ENCODE results near the gene FARP1.
"Not testable (repeated sequence)": the region's sequence is repeated elsewhere in the genome, so short reads cannot be mapped to it uniquely, and the experiment has no call there.

The FARP1 gene

GRCh38 chr13:98345107-98345935 is 202.4 kb downstream of the FARP1 start:
- peak; percentile 63 for DNase-seq

DNA sequence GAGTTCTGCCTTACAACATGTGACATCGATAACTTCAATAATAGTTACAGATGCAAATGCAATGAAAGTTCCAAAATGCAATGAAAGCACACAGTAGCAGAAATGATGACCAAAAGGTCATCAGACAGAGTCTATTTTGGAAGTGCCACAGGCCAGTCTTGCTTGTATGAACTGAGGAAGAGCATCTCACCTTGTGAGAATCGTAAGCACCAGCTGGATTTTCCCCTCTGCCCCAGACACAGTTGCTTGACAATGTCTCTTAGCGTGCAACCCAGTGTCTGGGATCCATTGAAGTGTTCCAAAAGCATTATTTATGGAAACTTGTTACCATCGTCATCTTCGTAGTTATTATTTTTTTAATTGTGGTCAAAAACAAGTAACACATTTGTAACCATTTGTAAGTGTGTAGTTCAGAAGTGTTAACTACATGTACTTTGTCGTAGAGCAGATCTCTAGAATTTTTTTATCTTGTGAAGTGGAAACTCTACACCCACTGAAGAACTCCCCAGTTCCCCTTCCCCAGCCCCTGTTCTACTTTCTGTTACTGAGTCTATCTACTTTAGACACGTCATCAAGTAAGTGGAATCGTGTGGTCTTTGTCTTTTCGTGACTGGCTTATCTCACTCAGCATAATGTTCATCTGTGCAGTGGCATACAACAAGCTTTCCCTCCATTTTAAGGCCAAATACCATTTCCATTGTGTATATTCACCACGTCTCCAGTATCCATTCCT is 204.2 kb downstream of the FARP1 start:
- DNase-seq: no peak

- DNase-seq: no peak
Observed at GRCh38 chr13:98347756-98348155, 204.9 kb downstream of the FARP1 start.

GRCh38 chr13:98348466-98349200 is 205.7 kb downstream of the FARP1 start:
- DNase-seq: no peak

DNA sequence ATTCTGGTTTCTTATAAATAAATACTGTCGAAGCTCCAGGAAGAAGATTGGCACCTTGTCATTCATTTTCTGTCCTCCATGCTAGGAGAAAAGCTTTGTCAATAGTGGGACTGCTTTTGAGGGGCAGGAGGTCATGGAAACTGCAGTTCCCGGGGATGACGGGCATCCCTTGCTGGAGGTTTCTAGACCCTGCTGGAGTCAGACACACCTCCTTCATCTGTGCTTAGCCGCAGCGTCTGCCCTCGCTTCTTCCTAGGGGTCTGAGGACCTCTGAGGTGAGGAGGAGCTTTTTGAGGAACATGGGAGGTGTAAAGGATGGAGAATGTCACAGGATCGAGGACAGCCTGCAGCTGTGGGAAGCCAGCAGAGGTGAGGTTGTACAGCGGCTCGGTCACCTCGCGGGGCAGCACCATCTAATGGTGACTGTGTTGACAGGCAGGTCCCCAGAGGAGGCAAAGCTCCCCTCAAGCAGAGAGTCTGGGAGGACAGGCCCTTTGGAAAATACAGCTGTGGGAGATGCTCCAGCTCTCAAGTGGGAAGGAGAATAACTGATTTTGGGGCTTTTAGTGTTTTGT is 206.9 kb downstream of the FARP1 start:
- DNase-seq: peak; percentile 19

DNA sequence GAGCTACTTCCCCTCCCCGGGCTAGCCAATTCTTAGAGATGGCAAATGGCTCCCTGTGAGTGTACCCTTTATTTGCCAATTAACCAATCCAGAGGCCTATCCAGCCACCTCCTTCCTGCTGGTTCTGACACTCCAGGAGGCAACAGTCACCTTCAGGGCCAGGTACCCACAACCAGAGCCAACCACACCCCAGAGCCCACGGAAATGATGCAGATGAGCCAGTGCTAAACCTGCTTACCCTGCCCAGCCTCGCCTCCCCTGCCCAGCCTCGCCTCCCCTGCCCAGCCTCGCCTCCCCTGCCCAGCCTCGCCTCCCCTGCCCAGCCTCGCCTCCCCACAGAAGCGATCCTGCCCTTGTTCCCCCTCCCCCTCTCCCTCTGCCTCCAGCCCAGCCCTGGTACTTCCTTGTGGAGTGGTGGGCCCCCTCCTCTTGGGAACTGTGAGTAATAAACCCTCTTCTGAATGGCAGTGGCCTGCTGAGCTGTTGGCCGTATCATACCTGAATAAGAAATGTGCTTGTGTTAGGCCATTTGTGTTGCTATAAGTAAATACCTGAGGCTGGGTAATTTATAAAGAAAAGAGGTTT is 207.9 kb downstream of the FARP1 start:
- DNase-seq: no peak

- DNase-seq: no peak
Observed at GRCh38 chr13:98351636-98352035, 208.7 kb downstream of the FARP1 start.

GRCh38 chr13:98352226-98352625 is 209.3 kb downstream of the FARP1 start:
- no peak for DNase-seq

- no peak for DNase-seq
Observed at GRCh38 chr13:98353750-98354149, 210.9 kb downstream of the FARP1 start.

DNA sequence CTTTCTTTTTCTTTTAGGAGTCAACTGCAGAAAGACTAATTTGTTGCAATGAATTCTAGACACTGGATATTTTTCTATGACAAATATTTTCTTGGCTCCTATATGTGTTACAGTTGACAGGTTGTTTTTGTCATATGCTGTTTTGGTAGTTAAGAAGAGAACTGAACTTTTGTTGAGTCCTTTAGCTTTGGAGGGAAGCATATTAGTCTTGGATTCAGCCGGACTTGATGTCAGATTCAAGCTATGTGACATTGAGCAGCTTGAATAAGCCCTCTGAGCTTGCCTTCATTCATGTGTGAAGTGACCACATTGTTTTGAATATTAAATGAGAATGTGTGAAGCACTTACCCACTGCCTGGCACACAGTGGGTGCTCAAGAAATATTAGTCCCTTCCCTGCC is 216.0 kb downstream of the FARP1 start:
- no peak for DNase-seq

DNA sequence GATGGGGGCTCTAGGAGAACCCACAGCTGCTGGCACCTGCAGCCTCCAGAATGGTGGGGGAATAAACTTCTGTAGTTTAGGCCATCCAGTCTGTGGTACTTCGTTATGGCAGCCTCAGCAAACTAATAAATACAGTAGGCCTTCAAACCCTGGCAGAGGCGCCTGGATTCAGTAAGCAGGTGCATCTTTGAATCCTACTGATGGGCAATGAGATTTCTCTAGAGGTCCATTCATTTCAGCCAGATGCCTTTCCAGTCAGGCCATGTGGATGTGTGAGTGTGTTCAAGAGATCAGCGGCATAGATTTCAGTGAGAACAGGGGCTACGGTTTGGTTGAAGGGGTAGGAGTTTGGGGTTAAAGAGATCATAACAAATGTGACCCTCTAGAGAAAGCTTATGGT is 217.7 kb downstream of the FARP1 start:
- DNase-seq: no peak

DNA sequence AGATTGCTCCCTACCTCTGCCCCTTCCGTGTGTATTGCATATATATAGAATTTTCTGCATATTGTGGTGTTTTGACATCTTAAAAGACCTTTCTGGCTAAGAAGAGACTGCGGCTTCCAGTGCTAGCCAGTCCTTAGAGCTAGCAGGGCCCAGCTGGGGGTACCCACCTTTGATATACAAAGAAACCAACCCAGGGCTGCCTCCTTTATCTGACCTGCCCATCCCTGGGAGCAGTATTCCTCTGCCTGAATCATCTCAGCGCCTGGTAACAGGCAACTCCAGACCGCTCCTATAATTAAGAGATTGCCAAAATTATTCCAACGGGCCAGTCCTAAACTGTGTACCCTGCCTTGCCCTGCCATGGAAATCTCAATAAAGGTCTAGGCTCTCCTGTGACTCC is 220.4 kb downstream of the FARP1 start:
- DNase-seq: no peak

- no peak for DNase-seq
Observed at GRCh38 chr13:98364179-98364578, 221.3 kb downstream of the FARP1 start.

DNA sequence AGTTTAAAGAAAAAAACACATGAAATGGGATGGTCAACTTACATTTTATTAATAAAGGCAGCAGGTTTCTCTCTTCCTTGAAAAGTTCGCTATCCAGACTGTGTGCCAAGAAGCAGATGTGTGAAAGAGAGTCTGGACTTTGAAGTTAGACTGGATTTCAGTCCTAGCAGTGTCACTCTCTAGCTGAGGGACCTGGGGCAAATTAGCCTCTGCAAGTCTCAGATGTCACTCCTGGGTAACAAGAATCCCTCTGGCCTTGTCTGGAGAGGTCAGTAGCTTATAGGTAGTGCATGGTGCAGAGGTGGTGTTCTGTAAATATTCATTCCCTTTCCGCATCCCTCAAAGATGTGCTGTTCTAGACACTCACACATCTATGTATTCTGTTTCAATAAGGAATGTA is 221.8 kb downstream of the FARP1 start:
- no peak for DNase-seq

DNA sequence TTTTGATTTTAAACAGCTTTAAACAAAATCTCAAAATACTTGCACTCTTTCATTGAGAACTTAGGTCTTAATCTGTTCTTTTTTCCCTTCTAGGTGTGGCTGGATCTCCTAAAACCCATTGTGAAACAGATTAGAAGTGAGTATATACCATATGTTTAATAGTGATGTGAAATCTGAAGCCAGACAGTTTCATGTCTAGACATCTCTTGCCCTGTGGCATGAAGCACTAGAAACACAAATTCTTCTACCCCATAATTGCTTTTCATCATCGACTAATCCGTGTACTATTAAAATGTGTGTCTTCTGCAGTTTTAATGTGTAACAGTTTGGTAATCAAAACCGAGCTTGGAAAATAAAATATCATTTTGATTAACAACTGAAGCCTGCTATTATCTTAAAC is 222.4 kb downstream of the FARP1 start:
- DNase-seq: no peak

DNA sequence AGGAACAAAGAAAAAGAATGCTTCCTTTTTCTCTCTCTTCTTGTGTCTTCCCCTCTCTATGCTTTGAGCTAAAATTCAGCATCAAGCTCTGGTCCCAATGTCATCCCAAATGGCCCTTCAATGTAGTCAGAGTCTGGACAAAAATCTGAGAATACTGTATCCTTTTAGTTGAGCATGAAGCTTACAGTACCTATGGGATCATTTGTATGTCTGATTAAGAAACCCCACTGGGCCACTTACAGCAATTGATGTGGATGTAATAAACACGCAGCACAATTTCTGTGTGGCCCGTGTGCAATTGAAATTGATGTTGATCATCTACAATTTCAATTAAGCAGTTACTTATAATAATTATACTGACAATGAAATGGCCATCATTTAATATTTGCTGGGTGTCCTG is 223.1 kb downstream of the FARP1 start:
- DNase-seq: no peak

GRCh38 chr13:98366443-98366842 is 223.5 kb downstream of the FARP1 start:
- DNase-seq: no peak

DNA sequence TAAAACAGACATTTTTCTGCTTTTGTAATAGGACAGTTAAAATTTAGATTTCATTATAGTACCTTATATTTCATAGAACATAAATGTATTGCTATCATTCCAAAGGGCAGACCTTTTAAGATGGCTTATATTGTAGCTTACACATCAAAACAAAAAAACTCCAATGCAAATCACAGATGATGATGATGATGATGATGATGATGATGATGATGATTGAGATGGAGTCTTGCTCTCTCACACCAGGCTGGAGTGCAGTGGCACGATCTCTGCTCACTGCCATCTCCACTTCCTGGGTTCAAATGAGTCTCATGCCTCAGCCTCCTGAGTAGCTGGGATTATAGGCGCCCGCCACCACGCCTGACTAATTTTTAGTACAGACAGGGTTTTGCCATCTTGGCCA is 224.1 kb downstream of the FARP1 start:
- no peak for DNase-seq

- no peak for DNase-seq
Observed at GRCh38 chr13:98368019-98368418, 225.1 kb downstream of the FARP1 start.

GRCh38 chr13:98369520-98369919 is 226.6 kb downstream of the FARP1 start:
- not testable (repeated sequence) for DNase-seq

- no peak for DNase-seq
Observed at GRCh38 chr13:98370261-98370660, 227.4 kb downstream of the FARP1 start.

GRCh38 chr13:98370806-98371515 is 228.1 kb downstream of the FARP1 start:
- no peak for DNase-seq
